Measurements from ENCODE around the gene SLC2A6.

The SLC2A6 gene

GRCh38 chr9:133495327-133496293 is 16.7 kb upstream of the SLC2A6 start:
- DNase-seq = no peak

GRCh38 chr9:133494636-133495326 is 15.9 kb upstream of the SLC2A6 start:
- no peak for DNase-seq

- DNase-seq = no peak
Observed at GRCh38 chr9:133493845-133494540, 15.1 kb upstream of the SLC2A6 start.

- no peak for DNase-seq
Observed at GRCh38 chr9:133493428-133493827, 14.5 kb upstream of the SLC2A6 start.

GRCh38 chr9:133492061-133493021 is 13.4 kb upstream of the SLC2A6 start:
- no peak for DNase-seq

GRCh38 chr9:133491656-133491925 is 12.7 kb upstream of the SLC2A6 start:
- DNase-seq = no peak

- DNase-seq = no peak
Observed at GRCh38 chr9:133490865-133491655, 12.2 kb upstream of the SLC2A6 start.

- DNase-seq = no peak
Observed at GRCh38 chr9:133490201-133490681, 11.3 kb upstream of the SLC2A6 start.

- DNase-seq = no peak
Observed at GRCh38 chr9:133489253-133490190, 10.6 kb upstream of the SLC2A6 start.

- no peak for DNase-seq
Observed at GRCh38 chr9:133488686-133489252, 9.9 kb upstream of the SLC2A6 start.

- no peak for DNase-seq
Observed at GRCh38 chr9:133487331-133487725, 8.4 kb upstream of the SLC2A6 start.

- DNase-seq = no peak
Observed at GRCh38 chr9:133485531-133486260, 6.8 kb upstream of the SLC2A6 start.

GRCh38 chr9:133484671-133485437 is 6.0 kb upstream of the SLC2A6 start:
- no peak for DNase-seq

- DNase-seq = no peak
Observed at GRCh38 chr9:133483611-133484010, 4.7 kb upstream of the SLC2A6 start.

GRCh38 chr9:133477992-133478850 is 678 bp downstream of the SLC2A6 start:
- peak; percentile 76 for DNase-seq

GRCh38 chr9:133477461-133477860 is 1.4 kb downstream of the SLC2A6 start:
- no peak for DNase-seq

- DNase-seq = no peak
Observed at GRCh38 chr9:133476941-133477340, 2.0 kb downstream of the SLC2A6 start.

Data from islet precursor cell (in vitro differentiated cells).